Activated T-helper 1 cell treated with Interleukin-2 at 50 U/mL for 16 hours (primary cell): ENCODE measurements around the gene SLC35B2.
A peak's percentile ranks its signal among the peaks of the same experiment; 100 is the strongest.
"Not testable (repeated sequence)": the region's sequence is repeated elsewhere in the genome, so short reads cannot be mapped to it uniquely, and the experiment has no call there.

Experiments
- DNase-seq: peaks from one replicate; pipeline ENCODE4 v3.0.0-alpha.2; 2020; ENCODE audit warnings: low read depth

The SLC35B2 gene

DNA sequence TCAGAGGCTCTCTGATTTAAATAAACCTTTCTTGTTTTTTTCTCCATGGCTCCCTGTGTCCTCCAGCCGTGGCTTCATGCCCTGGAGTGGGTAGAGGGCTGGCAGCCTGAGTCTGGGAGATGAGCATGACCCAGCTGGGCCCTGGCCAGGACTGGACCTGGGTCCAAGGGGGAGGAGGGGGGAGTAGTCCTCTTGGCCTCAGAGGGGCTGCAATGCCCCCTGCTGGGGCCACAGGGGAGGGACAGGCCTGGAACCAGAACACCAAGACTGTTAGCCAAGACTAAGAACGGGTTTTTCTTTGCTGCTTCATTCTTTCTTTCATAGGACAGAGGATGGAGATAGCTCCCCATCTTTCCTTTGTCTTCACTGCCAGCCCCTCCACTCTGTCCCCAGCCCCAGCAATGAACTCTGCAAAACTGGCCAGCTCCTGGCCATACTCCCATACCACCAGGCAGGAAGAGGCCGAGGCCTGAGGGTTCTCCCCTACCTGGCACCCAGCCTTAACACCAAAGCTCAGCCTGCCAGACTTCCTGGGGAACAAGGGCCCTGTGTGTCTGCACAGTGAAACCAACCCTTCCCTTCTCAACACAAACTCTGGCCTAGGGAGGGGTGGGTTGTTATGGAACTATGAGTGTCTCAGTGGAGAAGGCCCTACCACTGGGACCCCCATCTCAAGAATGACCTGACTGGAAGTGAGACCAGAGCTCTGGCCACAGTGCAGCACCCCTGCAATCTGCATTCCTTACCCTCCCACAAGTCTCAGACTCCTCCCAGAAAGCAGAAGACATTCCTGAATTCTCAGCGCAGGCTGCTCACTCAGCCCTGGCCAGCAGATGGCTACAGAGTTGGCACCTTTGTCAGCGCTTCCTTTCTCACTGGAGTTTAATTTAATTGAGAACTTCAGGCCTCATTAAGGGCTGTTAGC lies 23.0 kb downstream of the SLC35B2 start:
- no peak for DNase-seq

DNA sequence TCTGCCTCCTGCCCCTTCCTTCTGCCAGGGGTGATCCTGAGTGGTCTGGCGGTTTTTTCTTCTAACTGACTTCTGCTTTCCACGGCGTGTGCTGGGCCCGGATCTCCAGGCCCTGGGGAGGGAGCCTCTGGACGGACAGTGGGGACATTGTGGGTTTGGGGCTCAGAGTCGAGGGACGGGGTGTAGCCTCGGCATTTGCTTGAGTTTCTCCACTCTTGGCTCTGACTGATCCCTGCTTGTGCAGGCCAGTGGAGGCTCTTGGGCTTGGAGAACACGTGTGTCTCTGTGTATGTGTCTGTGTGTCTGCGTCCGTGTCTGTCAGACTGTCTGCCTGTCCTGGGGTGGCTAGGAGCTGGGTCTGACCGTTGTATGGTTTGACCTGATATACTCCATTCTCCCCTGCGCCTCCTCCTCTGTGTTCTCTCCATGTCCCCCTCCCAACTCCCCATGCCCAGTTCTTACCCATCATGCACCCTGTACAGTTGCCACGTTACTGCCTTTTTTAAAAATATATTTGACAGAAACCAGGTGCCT lies 23.7 kb downstream of the SLC35B2 start:
- no peak for DNase-seq

DNA sequence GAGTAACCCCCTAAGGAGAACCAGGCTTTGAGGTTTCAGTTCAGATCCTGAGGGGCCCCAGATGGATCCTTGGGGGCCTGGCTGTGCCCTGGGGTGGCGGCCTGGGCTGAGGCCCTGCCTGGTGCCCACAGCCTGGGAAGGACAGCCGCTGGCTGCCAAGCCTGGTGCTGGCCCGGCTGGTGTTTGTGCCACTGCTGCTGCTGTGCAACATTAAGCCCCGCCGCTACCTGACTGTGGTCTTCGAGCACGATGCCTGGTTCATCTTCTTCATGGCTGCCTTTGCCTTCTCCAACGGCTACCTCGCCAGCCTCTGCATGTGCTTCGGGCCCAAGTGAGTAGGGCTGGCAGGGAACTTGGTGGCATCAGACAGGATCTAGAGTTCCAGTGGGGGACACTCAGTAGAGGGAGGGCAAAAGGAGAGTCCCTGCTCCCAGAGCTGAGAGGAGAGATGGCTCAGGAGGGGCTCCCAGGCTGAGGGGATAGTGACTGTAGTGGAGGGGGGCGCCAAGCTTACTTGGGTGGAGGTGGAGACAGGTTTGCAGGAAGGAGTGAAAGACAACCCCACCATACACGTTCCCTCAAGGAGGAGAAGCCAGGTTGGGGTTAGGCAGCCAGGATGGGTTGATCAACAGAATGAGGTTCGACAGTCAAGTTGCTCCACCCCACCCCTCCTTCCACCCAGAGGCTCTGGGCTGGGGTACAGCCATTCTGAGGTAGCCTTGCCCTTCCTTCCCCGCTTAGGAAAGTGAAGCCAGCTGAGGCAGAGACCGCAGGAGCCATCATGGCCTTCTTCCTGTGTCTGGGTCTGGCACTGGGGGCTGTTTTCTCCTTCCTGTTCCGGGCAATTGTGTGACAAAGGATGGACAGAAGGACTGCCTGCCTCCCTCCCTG lies 24.4 kb downstream of the SLC35B2 start:
- DNase-seq = no peak

DNA sequence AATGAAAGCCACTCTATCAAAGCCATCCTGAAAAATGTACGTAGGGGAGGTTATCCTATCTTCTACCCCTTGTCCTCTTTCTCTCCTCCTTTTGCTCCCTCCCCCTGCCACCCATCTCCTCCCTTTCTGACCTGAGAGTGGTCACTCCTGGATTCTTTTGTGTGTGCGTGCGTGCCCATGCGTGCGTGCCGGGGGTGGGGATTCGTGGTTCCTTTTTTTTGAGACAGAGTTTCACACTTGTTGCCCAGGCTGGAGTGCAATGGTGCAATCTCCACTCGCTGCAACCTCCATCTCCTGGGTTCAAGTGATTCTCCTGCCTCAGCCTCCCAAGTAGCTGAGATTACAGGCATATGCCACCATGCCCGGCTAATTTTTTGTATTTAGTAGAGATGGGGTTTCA lies 25.9 kb downstream of the SLC35B2 start:
- not testable (repeated sequence) for DNase-seq

DNA sequence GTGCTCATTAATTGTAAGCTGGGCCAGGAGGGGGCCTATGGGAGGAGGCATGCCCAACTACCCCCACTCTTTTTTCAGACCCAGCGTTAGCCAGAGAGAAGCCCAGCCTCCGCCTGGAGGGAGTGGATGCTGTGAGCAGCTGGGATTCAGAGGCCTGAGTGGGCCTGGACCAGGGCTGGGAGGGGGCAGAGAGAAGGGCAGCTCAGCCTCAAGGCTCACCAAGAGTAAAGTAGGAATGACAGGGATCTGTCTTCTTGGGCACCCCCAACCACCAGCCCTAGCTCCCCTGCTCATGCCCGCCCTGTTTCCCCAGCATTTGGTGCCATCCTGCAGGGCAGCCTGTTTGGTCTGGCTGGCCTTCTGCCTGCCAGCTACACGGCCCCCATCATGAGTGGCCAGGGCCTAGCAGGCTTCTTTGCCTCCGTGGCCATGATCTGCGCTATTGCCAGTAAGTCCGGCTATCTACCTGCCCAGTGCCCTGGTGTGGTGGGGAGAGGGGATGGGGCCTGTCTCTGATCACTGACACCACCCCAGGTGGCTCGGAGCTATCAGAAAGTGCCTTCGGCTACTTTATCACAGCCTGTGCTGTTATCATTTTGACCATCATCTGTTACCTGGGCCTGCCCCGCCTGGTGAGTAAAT lies 27.2 kb downstream of the SLC35B2 start:
- DNase-seq = no peak

DNA sequence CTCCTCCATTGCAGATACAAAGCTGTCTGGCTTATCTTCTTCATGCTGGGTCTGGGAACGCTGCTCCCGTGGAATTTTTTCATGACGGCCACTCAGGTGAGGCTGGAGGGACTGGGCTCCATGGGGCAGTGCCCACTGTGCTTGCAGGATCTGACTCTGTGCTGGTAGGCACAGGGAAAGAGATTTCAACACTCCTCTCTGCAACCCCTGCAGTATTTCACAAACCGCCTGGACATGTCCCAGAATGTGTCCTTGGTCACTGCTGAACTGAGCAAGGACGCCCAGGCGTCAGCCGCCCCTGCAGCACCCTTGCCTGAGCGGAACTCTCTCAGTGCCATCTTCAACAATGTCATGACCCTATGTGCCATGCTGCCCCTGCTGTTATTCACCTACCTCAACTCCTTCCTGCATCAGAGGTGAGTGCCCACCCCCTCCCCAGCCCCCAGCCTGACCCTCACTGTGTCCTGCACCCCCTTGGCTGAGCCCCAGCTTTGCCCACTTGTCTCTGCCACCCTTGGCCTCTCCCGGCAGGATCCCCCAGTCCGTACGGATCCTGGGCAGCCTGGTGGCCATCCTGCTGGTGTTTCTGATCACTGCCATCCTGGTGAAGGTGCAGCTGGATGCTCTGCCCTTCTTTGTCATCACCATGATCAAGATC lies 27.8 kb downstream of the SLC35B2 start:
- DNase-seq = no peak

DNA sequence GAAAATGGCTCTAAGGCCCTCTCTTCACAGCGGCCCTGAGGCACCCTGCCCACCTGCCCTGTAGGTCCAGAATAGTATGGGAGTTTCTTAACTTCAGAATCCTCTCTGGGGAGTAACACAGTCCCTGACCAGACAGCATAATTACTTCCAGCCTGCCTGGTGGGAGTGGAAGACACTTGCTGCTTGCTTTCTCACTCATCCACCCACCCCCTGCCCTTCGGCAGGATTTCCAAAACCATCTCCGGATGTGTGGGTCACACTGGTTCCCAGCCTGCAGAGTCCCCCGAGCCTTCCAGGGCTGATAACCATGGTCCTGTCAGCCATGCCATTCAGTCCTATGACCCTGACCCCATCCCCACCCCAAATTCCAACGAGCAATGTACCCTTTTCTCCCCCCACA lies 28.5 kb downstream of the SLC35B2 start:
- no peak for DNase-seq

DNA sequence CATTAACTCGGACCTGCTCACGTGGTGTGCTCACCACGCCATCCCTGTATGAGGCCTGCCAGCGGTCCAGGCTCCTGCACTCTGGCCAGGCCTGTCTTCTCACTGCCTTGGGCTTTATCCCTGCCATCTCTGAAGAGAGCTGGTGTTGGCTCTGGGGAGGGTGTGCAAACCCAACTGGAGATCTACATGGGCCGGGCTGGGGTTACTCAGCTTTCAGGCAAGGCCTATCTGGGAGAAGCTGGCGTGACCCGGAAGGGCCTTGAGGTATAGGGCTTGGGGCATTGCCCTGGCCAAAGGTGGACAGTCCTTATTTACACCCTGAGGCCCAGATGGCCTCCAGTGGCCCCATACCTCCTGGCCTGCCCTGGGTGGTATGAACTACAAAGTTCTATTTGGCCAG lies 28.9 kb downstream of the SLC35B2 start:
- DNase-seq = no peak

DNA sequence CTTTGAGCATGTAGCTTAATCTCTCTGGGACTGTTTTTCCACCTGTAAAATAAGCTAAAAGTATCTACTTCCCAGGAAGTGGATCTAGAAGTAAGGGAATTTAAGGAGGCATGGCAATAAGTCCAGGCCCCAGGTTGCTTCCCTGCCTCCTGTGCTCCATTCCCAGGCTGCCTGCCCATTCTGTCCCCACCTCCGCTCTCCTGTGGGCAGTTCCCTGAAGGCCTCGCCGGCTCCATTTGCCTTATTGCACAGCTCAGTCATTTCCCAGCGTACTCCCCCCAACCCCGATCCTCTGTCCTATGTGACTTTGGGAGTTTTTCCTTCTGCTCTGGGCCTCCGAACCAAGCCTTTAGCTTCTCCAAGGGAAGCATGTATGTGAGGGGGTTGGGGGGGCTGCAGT lies 29.3 kb downstream of the SLC35B2 start:
- DNase-seq = no peak

DNA sequence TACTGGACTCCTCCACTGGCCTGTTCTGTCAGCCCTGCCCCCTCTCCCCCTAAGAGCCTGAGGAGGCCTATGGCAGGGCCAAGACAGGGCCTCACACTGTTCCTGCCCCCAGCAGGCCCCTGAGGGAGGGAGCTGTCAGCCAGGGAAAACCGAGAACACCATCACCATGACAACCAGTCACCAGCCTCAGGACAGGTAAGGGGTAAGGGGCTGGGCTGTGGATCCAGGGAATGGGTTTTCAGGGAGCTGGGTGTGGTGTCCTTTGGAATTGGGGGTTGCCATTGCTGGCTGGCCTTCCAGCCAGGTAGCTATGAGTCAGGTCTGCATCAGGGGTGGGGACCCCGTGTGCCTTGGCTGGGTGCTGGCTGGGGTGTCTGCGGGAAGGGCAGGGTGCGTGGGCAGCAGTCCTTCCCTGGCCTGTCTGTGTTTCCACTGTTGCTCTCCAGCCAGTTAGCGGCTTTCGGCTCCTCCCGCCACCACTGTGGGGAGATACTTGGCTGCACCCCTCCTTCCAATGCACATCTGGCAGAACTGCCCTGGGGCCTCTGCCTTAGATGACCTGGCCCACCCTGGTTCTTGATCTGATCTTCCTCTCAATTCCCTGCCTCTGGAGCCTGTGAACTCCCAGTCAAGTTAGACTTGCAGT lies 30.1 kb downstream of the SLC35B2 start:
- no peak for DNase-seq

DNA sequence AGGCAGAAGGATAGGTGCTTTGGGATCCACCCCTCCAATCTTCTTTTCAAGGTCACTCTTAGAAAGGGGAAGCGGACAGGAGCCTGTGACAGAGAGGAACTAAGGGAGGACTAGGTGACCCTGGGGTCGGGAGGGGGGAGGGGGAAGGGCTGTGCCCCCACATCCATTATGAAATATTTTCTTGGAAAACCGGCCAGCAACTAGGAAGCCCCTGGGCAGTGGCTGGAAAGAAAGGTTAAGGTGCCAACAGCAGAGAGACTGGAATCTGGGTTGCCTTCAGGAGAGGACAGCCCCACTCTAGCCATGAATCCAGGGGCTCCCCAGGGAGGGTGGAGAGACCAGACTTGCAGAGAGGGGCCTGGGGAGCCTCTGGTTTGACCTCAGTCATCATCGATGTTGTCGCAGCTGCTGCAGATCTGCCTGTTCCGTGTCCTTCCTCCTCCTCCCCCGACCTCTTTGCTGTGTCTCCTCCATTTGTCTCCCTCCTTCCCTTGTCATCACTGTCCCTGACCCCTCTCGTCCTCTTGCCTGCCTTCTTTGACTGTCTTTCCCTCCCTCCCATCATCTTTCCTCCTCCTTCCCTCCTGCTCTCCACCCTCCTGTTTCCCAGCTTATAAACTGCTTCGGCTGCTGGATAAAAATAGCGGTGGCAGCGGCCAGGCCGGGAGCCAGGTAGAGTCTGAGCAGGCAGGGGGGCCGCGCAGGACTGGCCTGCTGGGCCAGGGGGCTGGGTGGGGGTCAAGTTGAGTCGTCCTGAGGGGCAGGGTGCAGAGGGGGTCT lies 30.8 kb downstream of the SLC35B2 start:
- DNase-seq = no peak

DNA sequence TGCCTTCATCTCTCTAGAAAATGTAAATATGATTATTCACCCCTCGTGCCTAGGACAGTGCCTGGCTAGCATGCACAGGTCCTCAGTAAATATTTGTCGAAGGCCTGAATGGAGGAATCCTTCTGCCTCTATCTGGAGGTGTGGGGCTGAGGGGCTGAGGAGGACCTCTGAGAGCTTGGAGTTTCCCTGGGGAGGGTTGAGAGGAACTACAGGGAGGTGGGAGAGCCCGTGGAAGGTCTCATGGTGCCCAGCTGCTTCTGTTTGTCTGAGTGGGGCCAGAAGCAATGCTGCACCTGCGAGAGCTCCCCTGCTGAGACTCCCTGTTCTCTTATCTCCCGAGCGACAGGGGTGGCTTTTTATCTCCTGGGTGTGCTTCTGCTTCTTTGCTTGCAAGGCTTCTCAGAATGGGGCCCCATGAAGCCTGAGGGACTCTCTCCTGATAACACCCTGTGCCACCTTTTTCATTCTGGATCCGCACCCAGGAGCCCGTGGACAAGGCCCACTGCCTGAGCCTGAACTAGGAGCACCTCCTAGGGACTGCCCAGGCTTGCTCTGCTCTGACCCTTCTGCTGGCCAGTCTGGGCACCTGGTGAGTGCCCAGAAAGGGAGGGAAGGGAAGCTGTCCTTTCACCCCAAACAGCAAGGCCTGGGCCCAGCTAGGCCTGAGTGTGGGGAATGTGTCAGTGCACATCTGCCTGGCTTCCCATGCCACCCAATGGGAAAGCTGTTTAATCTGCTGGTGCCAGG lies 31.6 kb downstream of the SLC35B2 start:
- DNase-seq = no peak

DNA sequence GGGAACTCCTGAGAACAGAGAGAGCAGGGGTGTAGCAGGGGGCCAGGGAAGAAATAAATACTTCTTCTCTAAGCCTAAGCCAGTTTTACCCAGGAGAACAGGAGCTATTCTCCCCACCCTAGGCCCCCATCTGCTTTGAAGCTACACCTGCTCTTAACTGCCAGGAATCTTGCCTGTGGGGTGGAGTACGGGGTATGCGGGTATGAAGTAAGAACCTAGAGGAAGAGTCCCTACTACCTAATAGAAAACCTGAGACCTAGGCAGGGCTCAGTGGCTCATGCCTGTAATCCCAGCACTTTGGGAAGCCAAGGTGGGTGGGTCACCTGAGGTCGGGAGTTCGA lies 32.4 kb downstream of the SLC35B2 start:
- DNase-seq = no peak

DNA sequence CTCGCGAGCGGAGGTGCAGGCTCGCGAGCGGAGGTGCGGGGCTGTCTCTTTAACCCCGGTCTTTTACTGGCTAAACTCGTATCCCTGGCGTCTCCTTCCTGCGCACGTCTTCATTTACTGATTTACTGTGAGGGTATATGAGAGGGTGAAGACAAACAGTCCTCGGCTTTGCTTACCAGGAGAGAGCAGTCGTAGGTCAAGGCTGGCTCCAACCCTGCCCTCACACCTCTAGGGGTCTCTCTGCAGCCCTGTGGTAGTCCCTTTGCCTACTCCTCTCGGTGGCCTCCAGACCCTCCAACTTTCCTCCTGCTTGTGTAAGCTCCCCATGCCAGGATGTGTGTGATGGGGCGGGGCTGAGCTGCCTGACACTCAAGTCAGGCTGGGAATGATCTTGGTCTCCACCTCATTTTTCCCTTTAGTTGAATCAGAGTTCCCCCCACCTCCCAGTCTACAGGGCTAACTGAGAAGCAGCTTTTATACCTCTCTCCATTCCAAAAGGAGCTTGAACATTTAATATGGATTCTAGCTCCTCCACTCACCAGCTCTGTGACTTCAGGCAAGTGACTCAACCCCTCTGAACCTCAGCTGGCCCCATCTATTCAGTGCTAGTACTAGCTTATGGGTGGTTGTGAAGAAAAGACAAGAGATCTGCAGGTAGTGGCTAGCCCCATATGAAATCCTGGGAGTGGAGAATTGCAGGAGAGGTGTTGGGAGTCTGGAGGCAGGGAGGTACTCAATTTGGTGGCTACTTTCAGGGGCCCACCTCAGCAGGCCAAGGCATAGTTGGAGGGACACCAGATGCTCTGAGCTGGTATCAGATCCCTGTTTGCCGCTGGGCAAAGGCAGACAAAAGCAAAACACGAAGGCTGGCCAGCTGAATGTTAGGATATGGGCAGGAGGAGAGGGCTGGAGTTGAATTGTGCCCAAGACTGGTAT lies 33.0 kb downstream of the SLC35B2 start:
- no peak for DNase-seq

DNA sequence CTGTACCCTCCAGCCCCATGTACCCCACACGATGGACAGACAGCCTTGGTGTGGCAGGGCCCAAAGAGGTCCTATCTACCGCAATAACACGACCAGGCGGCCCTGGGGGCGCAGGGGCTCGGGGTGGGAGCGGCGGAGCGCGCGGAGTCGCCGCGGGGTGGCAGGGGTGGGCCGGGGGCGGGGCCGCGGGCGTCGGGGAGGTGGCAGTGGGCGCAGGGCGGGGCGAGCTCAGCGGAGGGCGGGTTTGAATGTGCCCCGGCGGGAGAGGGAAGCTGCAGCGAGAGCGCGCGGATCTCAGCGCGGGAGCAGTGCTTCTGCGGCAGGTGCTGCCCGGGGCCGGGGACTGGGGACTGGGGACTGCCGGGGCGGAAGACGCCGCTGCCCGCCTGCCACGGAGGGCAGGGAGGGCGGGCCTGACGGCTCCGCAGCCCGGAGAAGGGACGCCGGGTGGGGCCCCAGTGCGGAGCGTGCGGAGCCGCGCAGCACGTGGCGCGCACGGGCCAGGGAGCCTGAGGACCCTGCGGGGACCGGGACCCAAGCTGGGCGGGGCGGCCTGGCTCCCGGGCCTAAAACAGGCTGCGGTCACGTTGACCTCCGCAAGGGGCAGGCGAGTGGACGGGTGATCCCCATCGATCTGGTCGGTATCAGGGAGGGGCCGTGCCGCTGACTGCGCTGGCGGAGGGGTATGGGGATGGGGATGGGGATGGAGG lies 33.9 kb downstream of the SLC35B2 start, which contains the start of gene SLC29A1:
Gene SLC29A1, plus strand, starts transcription at position 277 of the 710 bp plus-strand sequence. CDS start 3,719 bp downstream, outside the sequence.
- DNase-seq = peak; percentile 75

DNA sequence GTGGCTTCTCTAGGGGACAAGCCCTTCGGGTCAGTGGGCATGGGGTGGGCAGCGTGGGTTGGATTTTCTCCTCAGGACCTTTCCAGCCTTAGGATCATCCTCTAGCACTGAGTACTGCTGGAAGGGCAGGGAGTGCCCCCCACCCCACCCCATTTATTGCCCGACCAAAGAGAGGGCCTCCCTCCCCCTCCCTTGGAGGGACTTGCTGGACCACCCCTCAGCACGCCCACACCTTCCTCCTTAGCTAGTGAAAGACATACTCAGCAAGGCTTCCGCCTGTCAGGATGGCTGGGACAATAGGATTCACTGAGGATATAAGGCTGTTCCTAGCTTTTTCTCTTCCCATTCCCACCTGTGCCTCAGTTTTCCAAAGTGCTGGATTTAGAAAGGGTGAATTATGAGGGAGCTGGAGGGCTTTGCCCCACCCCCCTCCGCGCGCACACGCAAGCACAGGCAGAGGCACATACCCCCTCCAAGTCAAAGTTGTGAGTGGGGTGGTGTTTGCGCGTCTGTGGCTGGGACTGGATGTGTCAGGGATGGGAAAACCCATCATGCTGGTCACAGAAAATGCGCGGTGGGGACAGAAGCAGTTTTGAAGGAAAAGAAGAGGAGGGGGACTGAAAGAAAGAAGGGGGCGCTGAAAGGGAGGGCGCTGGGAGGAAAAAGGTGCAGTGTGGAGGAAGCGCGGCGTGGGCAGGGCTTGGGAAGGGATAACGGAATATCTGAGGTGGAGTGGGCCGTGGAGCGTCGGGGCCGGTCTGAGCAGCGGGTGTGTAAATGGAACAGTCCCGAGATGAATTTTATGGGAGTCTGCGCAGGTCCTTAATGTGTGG lies 34.6 kb downstream of the SLC35B2 start:
- no peak for DNase-seq

DNA sequence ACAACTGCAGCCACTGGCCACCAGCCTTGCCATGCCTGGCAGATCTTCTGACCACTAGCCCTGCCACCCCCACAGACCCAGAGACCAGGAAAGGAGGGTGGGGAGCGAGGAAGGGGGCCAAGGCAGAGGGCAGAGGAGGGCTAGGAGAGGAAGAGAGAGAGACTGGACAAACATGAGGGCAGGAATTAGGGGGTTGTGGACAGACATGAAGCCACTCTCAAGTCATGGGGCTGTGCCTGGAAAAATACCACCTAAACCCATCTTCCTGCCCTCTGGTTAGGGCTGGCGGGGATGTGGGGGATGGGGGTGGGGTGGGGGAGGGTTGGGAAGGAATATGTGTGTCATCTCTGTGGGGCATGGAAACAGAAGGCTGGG lies 35.4 kb downstream of the SLC35B2 start:
- DNase-seq = no peak
